Type B pancreatic cell (in vitro differentiated cells): ENCODE measurements around the gene PGR. TPM values are rescaled to one million over a fixed set of nuclear protein-coding genes. Genes with fewer than 3 reads are reported as not detected.

ENCODE experiments used
- DNase-seq: peaks from one replicate; pipeline ENCODE4 v3.0.0; 2021; ENCODE audit warnings: mixed read lengths; ENCODE audit not compliant: unreplicated experiment; ENCODE audit errors: extremely low spot score
- H3K27ac Mint-ChIP-seq: 2 replicates; pipeline ENCODE4 v1.8.0; 2021; ENCODE audit warnings: mild to moderate bottlenecking, mixed read lengths
- H3K27me3 Mint-ChIP-seq: 2 replicates; pipeline ENCODE4 v1.8.0; 2021; ENCODE audit warnings: mixed read lengths
- H3K36me3 Mint-ChIP-seq: 2 replicates; pipeline ENCODE4 v1.8.0; 2021; ENCODE audit warnings: mixed read lengths
- H3K4me1 Mint-ChIP-seq: one replicate; pipeline ENCODE4 v1.8.0; 2021; ENCODE audit warnings: mixed read lengths; ENCODE audit not compliant: unreplicated experiment
- H3K4me3 Mint-ChIP-seq: 2 replicates; pipeline ENCODE4 v1.8.0; 2021; ENCODE audit warnings: mild to moderate bottlenecking, mixed read lengths
- H3K9me3 Mint-ChIP-seq: 2 replicates; pipeline ENCODE4 v1.8.0; 2021; ENCODE audit warnings: mixed read lengths
- CTCF ChIP-seq: fragments of 200-600 bp; sonication (generic); conservative IDR thresholded peaks from 2 replicates; pipeline ENCODE4 v1.5.0; 2021; ENCODE audit warnings: antibody characterized with exemption, mild to moderate bottlenecking
- total RNA-seq: library from RNA; stranded (reverse); gene quantifications from 2 replicates; pipeline ENCODE4 v1.2.1, GENCODE V29; 2021; ENCODE audit warnings: low replicate concordance

PGR gene
- total RNA-seq, 1 donor from 2014 or later: 0.29 TPM

- no peak for DNase-seq
- no peak overlapping the region for H3K27ac Mint-ChIP-seq
- H3K27me3 Mint-ChIP-seq: no peaks in the 10 kb centered on the region
- H3K4me3 Mint-ChIP-seq: no peak overlapping the region
- no peaks in the 10 kb centered on the region for H3K36me3 Mint-ChIP-seq
- peaks cover 6% of the 10 kb centered on the region for H3K9me3 Mint-ChIP-seq
- no peaks in the 10 kb centered on the region for H3K4me1 Mint-ChIP-seq
- TF ChIP-seq CTCF: no peak
These were observed 29.0 kb downstream of the PGR start for GRCh38 chr11:101100601-101101000.

- DNase-seq: no peak
- Mint-ChIP-seq H3K4me1 (no peaks in the 10 kb centered on the region), H3K4me3 (no peak overlapping the region), H3K27ac (no peak overlapping the region), H3K9me3 (no peaks in the 10 kb centered on the region), H3K27me3 (peaks cover 3% of the 10 kb centered on the region), H3K36me3 (no peaks in the 10 kb centered on the region)
- TF ChIP-seq CTCF: no peak
These were observed 33.4 kb downstream of the PGR start for GRCh38 chr11:101096036-101096704.

GRCh38 chr11:101091781-101092180, 37.8 kb downstream of the PGR start:
- Mint-ChIP-seq H3K4me1 (no peaks in the 10 kb centered on the region), H3K27me3 (peaks cover 3% of the 10 kb centered on the region), H3K36me3 (no peaks in the 10 kb centered on the region), H3K9me3 (no peaks in the 10 kb centered on the region), H3K4me3 (no peak overlapping the region), H3K27ac (no peak overlapping the region)
- DNase-seq: no peak
- no peak for TF ChIP-seq CTCF

- Mint-ChIP-seq H3K36me3 (no peaks in the 10 kb centered on the region), H3K4me3 (no peak overlapping the region), H3K27ac (no peak overlapping the region), H3K4me1 (no peaks in the 10 kb centered on the region), H3K27me3 (peaks cover 3% of the 10 kb centered on the region), H3K9me3 (no peaks in the 10 kb centered on the region)
- DNase-seq: no peak
- TF ChIP-seq CTCF: no peak
These were observed 38.8 kb downstream of the PGR start for GRCh38 chr11:101090679-101091270.

- no peak overlapping the region for H3K27ac Mint-ChIP-seq
- H3K27me3 Mint-ChIP-seq: no peaks in the 10 kb centered on the region
- H3K9me3 Mint-ChIP-seq: peaks cover 8% of the 10 kb centered on the region
- no peak for TF ChIP-seq CTCF
- DNase-seq: no peak
- H3K4me3 Mint-ChIP-seq: no peak overlapping the region
- no peaks in the 10 kb centered on the region for H3K36me3 Mint-ChIP-seq
- H3K4me1 Mint-ChIP-seq: no peaks in the 10 kb centered on the region
These were observed 46.3 kb downstream of the PGR start for GRCh38 chr11:101083335-101083734.
